Liver (tissue), 3 donors: ENCODE results near the gene PPP1R12C.

Experiments
- GABPA ChIP-seq, 2 donors: IDR thresholded peaks in 1 of 2; conservative IDR thresholded peaks in 1 of 2; 2 replicates each; pipeline ENCODE4 v1.6.1; 2016; ENCODE audit warnings: antibody characterized with exemption in 2 of 2, mild to moderate bottlenecking in 1 of 2, moderate library complexity in 1 of 2
- RAD21 ChIP-seq, 2 donors: IDR thresholded peaks; 2 replicates each; pipeline ENCODE4 v1.6.1; 2016; ENCODE audit warnings: antibody characterized with exemption in 2 of 2, mild to moderate bottlenecking in 2 of 2
- TAF1 ChIP-seq: conservative IDR thresholded peaks from 2 replicates; pipeline ENCODE4 v1.6.1; 2016; ENCODE audit warnings: antibody characterized with exemption, mild to moderate bottlenecking
- TF ChIP-seq, protein P1 (sequence below): fragments of 150-350 bp; IDR thresholded peaks from 2 replicates; pipeline ENCODE4 v1.5.1; 2017; ENCODE audit warnings: improper control_type of control experiment, low read depth, low read length; ENCODE audit not compliant: missing input control
- donor health status: healthy.
- donor health status: healthy.

DNA sequence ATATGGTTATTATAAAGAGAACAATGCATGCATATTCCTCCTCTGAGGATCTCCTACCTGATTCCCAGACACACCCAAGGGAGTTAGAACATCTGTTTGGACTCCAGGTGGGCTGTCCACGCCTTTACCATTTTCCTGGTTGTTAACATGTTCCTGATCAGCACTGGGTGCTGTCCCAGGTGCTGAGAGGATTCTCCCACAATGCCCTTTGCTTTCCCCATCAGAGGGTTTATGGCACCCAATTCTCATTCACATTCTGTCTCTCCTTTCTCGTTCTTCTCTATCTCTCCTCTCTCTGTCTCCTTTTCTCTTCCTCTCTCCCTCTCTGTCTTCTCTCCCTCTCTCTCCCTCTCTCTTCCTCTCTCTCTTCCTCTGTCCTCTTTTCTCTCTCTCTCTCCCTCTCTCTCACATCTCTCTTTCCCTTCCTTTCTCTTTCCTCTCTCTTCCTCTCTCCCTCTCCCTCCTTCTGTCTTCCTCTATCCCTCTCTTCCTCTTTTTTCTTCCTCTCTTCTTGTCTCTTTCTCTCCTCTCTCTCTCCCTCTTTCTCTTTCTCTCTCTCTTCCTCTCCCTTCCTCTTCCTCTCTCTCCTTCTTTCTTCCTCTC is 51.2 kb downstream of the PPP1R12C start:
- TF ChIP-seq, protein P1, sequence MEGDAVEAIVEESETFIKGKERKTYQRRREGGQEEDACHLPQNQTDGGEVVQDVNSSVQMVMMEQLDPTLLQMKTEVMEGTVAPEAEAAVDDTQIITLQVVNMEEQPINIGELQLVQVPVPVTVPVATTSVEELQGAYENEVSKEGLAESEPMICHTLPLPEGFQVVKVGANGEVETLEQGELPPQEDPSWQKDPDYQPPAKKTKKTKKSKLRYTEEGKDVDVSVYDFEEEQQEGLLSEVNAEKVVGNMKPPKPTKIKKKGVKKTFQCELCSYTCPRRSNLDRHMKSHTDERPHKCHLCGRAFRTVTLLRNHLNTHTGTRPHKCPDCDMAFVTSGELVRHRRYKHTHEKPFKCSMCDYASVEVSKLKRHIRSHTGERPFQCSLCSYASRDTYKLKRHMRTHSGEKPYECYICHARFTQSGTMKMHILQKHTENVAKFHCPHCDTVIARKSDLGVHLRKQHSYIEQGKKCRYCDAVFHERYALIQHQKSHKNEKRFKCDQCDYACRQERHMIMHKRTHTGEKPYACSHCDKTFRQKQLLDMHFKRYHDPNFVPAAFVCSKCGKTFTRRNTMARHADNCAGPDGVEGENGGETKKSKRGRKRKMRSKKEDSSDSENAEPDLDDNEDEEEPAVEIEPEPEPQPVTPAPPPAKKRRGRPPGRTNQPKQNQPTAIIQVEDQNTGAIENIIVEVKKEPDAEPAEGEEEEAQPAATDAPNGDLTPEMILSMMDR = no peak
- TF ChIP-seq GABPA (IDR thresholded peaks at IDR 0.05 in 1 of 2, conservative IDR thresholded peaks at IDR 0.05 in 1 of 2) = no peak
- no peak for TF ChIP-seq TAF1
- TF ChIP-seq RAD21 (IDR thresholded peaks at IDR 0.05) = no peak
